Lower lobe of right lung (tissue), 2 donors: ENCODE results near the gene CDC42BPB. TPM values are rescaled to one million over a fixed set of nuclear protein-coding genes. Genes with fewer than 3 reads are reported as not detected.
A peak's percentile ranks its signal among the peaks of the same experiment; 100 is the strongest.

Source experiments
- ATAC-seq, 2 donors: fragments of 200-7000 bp; cut with Tn5 transposase; one replicate each; pipeline ENCODE4 v1.9.1; 2020 to 2022; ENCODE audit warnings: mild to moderate bottlenecking in 2 of 2, moderate library complexity in 2 of 2
- DNase-seq: peaks from one replicate; pipeline ENCODE4 v3.0.0-alpha.2; 2020
- H3K27ac ChIP-seq: fragments of 200-600 bp; one replicate; pipeline ENCODE4 v1.8.0; 2022
- H3K27me3 ChIP-seq: fragments of 200-600 bp; one replicate; pipeline ENCODE4 v1.8.0; 2022; ENCODE audit warnings: low read depth
- H3K36me3 ChIP-seq: fragments of 200-600 bp; one replicate; pipeline ENCODE4 v1.8.0; 2022; ENCODE audit warnings: mild to moderate bottlenecking
- H3K4me1 ChIP-seq: fragments of 200-600 bp; one replicate; pipeline ENCODE4 v1.8.0; 2022
- H3K4me3 ChIP-seq: fragments of 200-600 bp; one replicate; pipeline ENCODE4 v1.8.0; 2022; ENCODE audit warnings: mild to moderate bottlenecking
- H3K9me3 ChIP-seq: fragments of 200-600 bp; one replicate; pipeline ENCODE4 v1.8.0; 2022
- intact Hi-C: fragments of 100-400 bp; cut with DNase I; formaldehyde crosslinking; loops from one replicate; pipeline ENCODE4 v1.11.0; 2022
- total RNA-seq: library from RNA; stranded (reverse); fragmentation: NEBNext Ultra II Directional; extraction: Animal tissue kit (Norgen Biotek cat#: 25700); gene quantifications from one replicate; pipeline ENCODE4 v1.2.1, GENCODE V29; 2021
- TF ChIP-seq, protein P1 (sequence below): fragments of 200-600 bp; IDR thresholded peaks from one replicate; pipeline ENCODE4 v1.8.0; 2022; ENCODE audit warnings: antibody characterized with exemption, mild to moderate bottlenecking
- donor health status: DM: no; HTN: yes; CAD: no; lungs with severe emphysema.

Gene CDC42BPB
- total RNA-seq, 1 donor from 2014 or later = 114 TPM

DNA sequence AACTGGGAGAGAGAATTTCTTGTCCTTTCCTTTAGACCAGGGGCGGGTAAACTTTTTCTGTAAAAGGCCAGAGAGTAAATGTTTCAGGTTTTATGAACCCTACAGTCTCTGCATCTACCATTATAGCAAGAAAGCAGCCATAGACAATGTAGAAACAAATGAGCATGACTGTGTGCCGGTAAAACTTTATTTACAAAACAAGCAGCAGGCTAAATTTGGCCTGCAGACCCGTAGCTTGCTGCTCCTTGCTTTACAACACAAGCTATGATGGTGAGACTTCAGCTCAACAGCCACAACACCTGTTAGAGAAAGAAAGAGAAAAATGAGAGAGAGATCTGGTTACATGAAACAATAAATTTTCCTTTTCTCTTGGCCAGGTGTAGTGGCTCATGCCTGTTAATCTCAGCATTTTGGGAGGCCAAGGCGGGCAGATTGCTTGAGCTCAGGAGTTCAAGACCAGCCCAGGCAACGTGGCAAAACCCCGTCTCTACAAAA, 4.2 kb upstream of the CDC42BPB start:
- DNase-seq = no peak
- peaks cover 18% of the 10 kb centered on the region for H3K4me1 ChIP-seq
- no peak overlapping the region for H3K27ac ChIP-seq
- no peak overlapping the region for H3K4me3 ChIP-seq
- no peaks in the 10 kb centered on the region for H3K9me3 ChIP-seq
- no peaks in the 10 kb centered on the region for H3K36me3 ChIP-seq
- TF ChIP-seq, protein P1, sequence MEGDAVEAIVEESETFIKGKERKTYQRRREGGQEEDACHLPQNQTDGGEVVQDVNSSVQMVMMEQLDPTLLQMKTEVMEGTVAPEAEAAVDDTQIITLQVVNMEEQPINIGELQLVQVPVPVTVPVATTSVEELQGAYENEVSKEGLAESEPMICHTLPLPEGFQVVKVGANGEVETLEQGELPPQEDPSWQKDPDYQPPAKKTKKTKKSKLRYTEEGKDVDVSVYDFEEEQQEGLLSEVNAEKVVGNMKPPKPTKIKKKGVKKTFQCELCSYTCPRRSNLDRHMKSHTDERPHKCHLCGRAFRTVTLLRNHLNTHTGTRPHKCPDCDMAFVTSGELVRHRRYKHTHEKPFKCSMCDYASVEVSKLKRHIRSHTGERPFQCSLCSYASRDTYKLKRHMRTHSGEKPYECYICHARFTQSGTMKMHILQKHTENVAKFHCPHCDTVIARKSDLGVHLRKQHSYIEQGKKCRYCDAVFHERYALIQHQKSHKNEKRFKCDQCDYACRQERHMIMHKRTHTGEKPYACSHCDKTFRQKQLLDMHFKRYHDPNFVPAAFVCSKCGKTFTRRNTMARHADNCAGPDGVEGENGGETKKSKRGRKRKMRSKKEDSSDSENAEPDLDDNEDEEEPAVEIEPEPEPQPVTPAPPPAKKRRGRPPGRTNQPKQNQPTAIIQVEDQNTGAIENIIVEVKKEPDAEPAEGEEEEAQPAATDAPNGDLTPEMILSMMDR = no peak
- intact Hi-C loops = no loop called here
- no peaks in the 10 kb centered on the region for H3K27me3 ChIP-seq
- ATAC-seq = no peak

DNA sequence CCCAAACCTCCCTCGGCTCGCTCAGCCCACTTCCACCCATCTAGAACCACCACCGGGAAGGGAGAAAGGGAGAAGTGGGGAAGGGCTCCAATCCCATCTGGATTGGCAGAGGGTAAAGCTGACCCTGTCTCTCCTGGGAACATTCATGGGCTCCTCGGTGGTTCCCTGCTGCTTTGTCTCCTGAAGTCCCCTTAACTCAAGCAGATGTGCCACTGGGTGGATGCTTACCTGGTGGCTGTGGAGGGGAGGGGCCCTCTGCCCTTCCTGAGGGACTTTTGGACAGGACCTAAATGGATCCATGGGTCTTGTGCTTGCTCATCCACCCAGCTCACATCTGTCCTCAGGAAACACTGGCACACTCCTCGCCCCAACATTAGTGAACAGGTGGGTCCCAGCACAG, 2.2 kb upstream of the CDC42BPB start:
- ATAC-seq = no peak
- Histone ChIP-seq H3K4me3 (peak overlapping the region; percentile 92), H3K4me1 (peaks cover 35% of the 10 kb centered on the region), H3K27ac (no peak overlapping the region), H3K9me3 (no peaks in the 10 kb centered on the region), H3K36me3 (peaks cover 5% of the 10 kb centered on the region), H3K27me3 (no peaks in the 10 kb centered on the region)
- DNase-seq = no peak
- intact Hi-C loops = no loop called here
- TF ChIP-seq, protein P1 = no peak

DNA sequence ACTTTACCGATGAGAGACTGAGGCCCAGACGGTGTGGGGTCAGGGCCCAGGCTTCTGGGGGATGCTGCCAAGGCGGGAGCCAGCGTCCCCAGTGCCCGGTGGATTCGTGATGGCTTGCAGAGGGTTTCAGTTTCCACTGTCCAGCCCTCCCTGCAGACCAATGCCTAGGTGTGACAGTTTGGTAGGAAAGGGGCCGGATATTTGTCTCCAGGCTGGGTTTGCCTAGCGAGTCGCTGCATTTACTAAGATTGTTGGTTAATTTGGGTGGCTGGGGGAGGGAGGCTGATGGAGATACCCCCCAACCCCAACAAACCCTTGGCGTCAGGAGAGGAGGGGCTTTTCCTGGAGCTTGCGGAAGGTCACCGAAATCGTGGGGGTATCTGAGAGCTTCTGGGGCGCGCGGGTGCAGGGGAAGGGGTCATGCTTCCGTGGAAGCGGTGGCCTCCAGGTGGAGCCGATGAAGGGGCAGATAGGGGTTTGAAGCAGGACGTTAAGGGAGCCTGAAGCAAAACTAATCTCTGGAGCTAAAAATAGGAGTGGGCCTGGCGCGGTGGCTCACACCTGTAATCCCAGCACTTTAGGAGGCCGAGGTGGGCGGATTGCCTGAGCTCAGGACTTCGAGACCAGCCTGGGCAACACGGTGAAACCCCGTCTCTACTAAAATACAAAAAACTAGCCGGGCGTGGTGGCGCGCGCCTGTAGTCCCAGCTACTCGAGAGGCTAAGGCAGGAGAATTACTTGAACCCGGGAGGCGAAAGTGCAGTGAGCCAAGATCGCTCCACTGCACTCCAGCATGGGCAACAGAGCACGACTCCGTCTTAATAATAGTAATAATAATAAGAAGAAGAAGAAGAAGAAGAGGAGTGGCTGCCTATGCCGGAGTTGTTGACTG, 1.1 kb upstream of the CDC42BPB start:
- H3K4me3 ChIP-seq = peak overlapping the region; percentile 92
- H3K9me3 ChIP-seq = no peaks in the 10 kb centered on the region
- peak; percentile 23 to 37 for ATAC-seq
- H3K36me3 ChIP-seq = peaks cover 5% of the 10 kb centered on the region
- peaks cover 38% of the 10 kb centered on the region for H3K4me1 ChIP-seq
- TF ChIP-seq, protein P1 = no peak
- DNase-seq = no peak
- peak overlapping the region; percentile 86 for H3K27ac ChIP-seq
- intact Hi-C loops = no loop called here
- no peaks in the 10 kb centered on the region for H3K27me3 ChIP-seq

DNA sequence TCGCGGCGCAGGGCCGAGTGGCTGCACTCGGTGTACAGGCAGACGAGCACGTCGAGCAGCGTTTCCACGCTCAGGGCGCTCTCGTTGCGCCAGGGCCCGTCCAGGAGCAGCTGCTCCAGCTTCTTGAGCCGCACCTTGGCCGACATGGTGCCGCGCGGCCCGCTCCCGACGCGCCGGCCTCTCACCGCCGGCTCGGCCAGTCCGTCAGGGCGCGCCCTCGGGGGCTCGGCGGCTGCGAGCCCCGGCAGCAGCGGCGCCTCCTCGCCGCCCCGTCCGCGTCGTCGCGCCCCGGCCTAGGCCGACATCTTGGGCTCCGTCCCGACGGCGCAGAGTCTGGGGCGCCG, 349 bp downstream of the CDC42BPB start:
- Histone ChIP-seq H3K9me3 (no peaks in the 10 kb centered on the region), H3K4me3 (peak overlapping the region; percentile 99), H3K4me1 (peaks cover 44% of the 10 kb centered on the region), H3K27me3 (no peaks in the 10 kb centered on the region), H3K27ac (peak overlapping the region; percentile 97), H3K36me3 (peaks cover 5% of the 10 kb centered on the region)
- TF ChIP-seq, protein P1 = no peak
- ATAC-seq (peak in 1 of 2 donors; percentile 1), DNase-seq (peak; percentile 68)
- intact Hi-C loops = no loop called here

DNA sequence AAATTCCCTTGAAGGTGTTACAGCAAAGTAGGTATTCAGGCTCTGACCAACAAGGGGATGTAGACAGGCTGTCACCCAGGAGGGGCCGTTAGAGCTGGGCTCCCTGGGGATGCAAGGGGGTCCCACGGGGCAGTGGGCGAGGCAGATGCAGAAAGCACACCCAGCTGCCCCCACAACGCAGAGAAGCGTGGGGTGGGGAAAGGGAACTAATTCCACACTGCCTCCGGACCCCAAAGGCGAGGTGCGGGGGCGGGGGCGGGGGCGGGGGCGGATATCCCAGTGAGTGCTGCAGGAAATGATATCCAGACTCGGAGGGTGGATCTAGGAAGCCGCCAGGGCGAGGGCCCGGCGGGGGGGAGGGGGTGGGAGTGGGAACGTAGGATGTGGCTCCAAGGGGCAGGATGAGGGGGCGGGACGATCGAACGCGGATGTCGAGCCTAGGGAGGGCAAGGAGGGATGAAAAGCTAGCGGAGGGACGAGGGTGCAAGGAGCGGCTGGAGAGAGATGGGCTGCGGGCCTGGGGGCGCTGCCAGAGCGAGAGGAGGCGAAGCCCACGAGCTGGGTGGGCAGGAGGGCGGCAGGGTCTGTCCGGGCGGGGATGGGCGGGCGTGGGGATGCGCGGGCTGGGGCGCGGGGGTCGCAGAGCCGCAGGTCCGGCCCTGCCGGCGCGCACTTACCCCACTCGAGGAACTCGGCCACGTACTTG, 874 bp downstream of the CDC42BPB start:
- intact Hi-C loops = no loop called here
- peak; percentile 81 for DNase-seq
- Histone ChIP-seq H3K27ac (peak overlapping the region; percentile 97), H3K4me3 (peak overlapping the region; percentile 99), H3K27me3 (no peaks in the 10 kb centered on the region), H3K36me3 (peaks cover 5% of the 10 kb centered on the region), H3K4me1 (peaks cover 44% of the 10 kb centered on the region), H3K9me3 (no peaks in the 10 kb centered on the region)
- ATAC-seq = peak; percentile 28 to 38
- TF ChIP-seq, protein P1 = no peak
